Neural cell (in vitro differentiated cells): Measurements from ENCODE around the gene GCNA. TPM values are rescaled to one million over a fixed set of nuclear protein-coding genes. Genes with fewer than 3 reads are reported as not detected.
"Not testable (repeated sequence)": the region's sequence is repeated elsewhere in the genome, so short reads cannot be mapped to it uniquely, and the experiment has no call there.

Experiments used
- H2AFZ ChIP-seq: fragments of 200-600, 300-800 bp; sonication (generic), shearing (Covaris generic); 2 replicates; pipeline ENCODE4 v1.6.0; 2014; ENCODE audit warnings: low read depth, mild to moderate bottlenecking, antibody characterized with exemption, low read length, moderate library complexity
- H3F3A ChIP-seq: fragments of 200-600 bp; shearing (Covaris generic); 2 replicates; pipeline ENCODE4 v1.6.1; 2016; ENCODE audit warnings: mild to moderate bottlenecking, moderate library complexity, mixed read lengths, antibody characterized with exemption, low read length; ENCODE audit not compliant: insufficient read depth, poor library complexity, severe bottlenecking
- H3K27ac ChIP-seq: fragments of 200-600, 300-800 bp; sonication (generic), shearing (Covaris generic); 2 replicates; pipeline ENCODE4 v1.5.1; 2014; ENCODE audit warnings: mild to moderate bottlenecking, low read length, moderate library complexity
- H3K27me3 ChIP-seq: fragments of 300-800, 200-600 bp; sonication (generic), shearing (Covaris generic); 2 replicates; pipeline ENCODE4 v1.6.0; 2014; ENCODE audit warnings: mild to moderate bottlenecking, low read depth, low read length, moderate library complexity; ENCODE audit not compliant: insufficient read depth
- H3K36me3 ChIP-seq: fragments of 300-800, 200-600 bp; sonication (generic), shearing (Covaris generic); 2 replicates; pipeline ENCODE4 v1.5.1; 2014; ENCODE audit warnings: mild to moderate bottlenecking, antibody characterized with exemption, low read length, moderate library complexity; ENCODE audit not compliant: insufficient read depth
- H3K4me2 ChIP-seq: fragments of 300-800, 200-600 bp; sonication (generic), shearing (Covaris generic); 2 replicates; pipeline ENCODE4 v1.6.0; 2014; ENCODE audit warnings: mild to moderate bottlenecking, low read length
- H3K4me3 ChIP-seq: fragments of 300-800, 200-600 bp; sonication (generic), shearing (Covaris generic); 2 replicates; pipeline ENCODE4 v1.5.1; 2014; ENCODE audit warnings: mild to moderate bottlenecking, low read length, moderate library complexity
- H3K79me2 ChIP-seq: fragments of 200-600 bp; shearing (Covaris generic); replicated peaks from 2 replicates; pipeline ENCODE4 v1.6.0; 2014; ENCODE audit warnings: mild to moderate bottlenecking, low read length, moderate library complexity; ENCODE audit not compliant: insufficient read depth
- H3K9ac ChIP-seq: fragments of 300-800, 200-600 bp; sonication (generic), shearing (Covaris generic); 2 replicates; pipeline ENCODE4 v1.6.1; 2016; ENCODE audit warnings: mild to moderate bottlenecking, low read length, mixed read lengths
- H3K9me2 ChIP-seq: fragments of 200-600 bp; shearing (Covaris generic); 2 replicates; pipeline ENCODE4 v1.6.1; 2016; ENCODE audit warnings: mild to moderate bottlenecking, low read length, mixed read lengths; ENCODE audit not compliant: insufficient read depth
- H3K9me3 ChIP-seq: fragments of 200-600, 300-800 bp; sonication (generic), shearing (Covaris generic); 2 replicates; pipeline ENCODE4 v1.6.1; 2016; ENCODE audit warnings: mild to moderate bottlenecking, mixed run types, low read length, moderate library complexity, mixed read lengths
- H4K20me1 ChIP-seq: fragments of 200-600 bp; shearing (Covaris generic); 2 replicates; pipeline ENCODE4 v1.6.1; 2016; ENCODE audit warnings: mild to moderate bottlenecking, mixed run types; ENCODE audit not compliant: insufficient read depth
- CTCF ChIP-seq: fragments of 450-650 bp; IDR thresholded peaks from 2 replicates; pipeline ENCODE4 v1.5.1; 2014; ENCODE audit warnings: antibody characterized with exemption, mild to moderate bottlenecking, moderate library complexity; ENCODE audit not compliant: poor library complexity, severe bottlenecking
- EP300 ChIP-seq: fragments of 450-650 bp; conservative IDR thresholded peaks from 2 replicates; pipeline ENCODE4 v1.6.1; 2014; ENCODE audit warnings: antibody characterized with exemption, mild to moderate bottlenecking, moderate library complexity; ENCODE audit not compliant: poor library complexity, severe bottlenecking
- EZH2 ChIP-seq: fragments of 200-600, 300-800 bp; shearing (Covaris generic), sonication (generic); IDR thresholded peaks from 2 replicates; pipeline ENCODE4 v1.6.1; 2014; ENCODE audit warnings: antibody characterized with exemption, low read length, borderline replicate concordance, mild to moderate bottlenecking; ENCODE audit not compliant: insufficient read depth, poor library complexity, severe bottlenecking
- MXI1 ChIP-seq: fragments of 450-650 bp; conservative IDR thresholded peaks from 2 replicates; pipeline ENCODE4 v1.6.1; 2014; ENCODE audit warnings: antibody characterized with exemption, mild to moderate bottlenecking; ENCODE audit not compliant: poor library complexity, severe bottlenecking
- POLR2AphosphoS5 ChIP-seq: IDR thresholded peaks from 2 replicates; pipeline ENCODE4 v1.6.1; 2012
- RAD21 ChIP-seq: fragments of 450-650 bp; conservative IDR thresholded peaks from 2 replicates; pipeline ENCODE4 v1.6.1; 2014; ENCODE audit warnings: antibody characterized with exemption, mild to moderate bottlenecking, moderate library complexity
- REST ChIP-seq: IDR thresholded peaks from 2 replicates; pipeline ENCODE4 v1.6.1; 2012; ENCODE audit warnings: borderline replicate concordance
- SMC3 ChIP-seq: fragments of 450-650 bp; conservative IDR thresholded peaks from 2 replicates; pipeline ENCODE4 v1.6.1; 2014; ENCODE audit warnings: antibody characterized with exemption, mild to moderate bottlenecking, moderate library complexity; ENCODE audit not compliant: poor library complexity
- TAF1 ChIP-seq: IDR thresholded peaks from 2 replicates; pipeline ENCODE4 v1.6.1; 2012; ENCODE audit warnings: low read depth
- polyA plus RNA-seq: library from polyadenylated mRNA; depleted of rRNA; stranded (reverse); fragments of >200 nt; gene quantifications from 2 replicates; pipeline ENCODE4 v1.2.3, GENCODE V29; 2014

Gene GCNA
- polyA plus RNA-seq, 1 donor from 2014 or later, result 11.0 TPM

DNA sequence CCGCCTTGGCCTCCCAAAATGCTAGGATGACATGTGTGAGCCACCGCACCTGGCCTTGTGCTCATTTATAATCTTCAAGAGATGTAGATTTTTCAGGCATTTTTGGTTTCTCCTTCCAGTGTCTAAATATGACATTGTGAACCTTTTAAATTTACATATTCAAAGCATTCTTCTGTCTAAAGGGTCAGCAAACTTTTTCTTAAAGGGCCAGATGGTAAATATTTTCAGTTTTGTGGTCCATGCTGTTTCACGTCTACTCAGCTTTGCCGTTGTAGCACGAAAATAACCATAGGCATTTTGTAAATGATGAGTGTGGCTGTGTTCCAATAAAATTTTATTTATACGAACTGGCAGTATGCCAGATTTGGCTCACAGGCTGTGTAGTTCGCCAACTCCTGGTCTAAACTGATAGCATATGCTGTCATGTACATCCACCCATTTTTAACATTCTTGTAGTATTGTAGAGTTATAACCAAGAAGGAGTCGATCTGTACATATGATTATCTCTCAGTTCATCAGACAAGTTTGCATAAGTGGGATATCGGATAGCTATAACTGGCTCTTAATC, 12.7 kb upstream of the GCNA start:
- Histone ChIP-seq H3K27ac (no peak overlapping the region), H3K27me3 (no peaks in the 10 kb centered on the region), H3K9ac (no peak overlapping the region), H4K20me1 (no peaks in the 10 kb centered on the region), H3K4me3 (no peak overlapping the region), H3K79me2 (no peaks in the 10 kb centered on the region), H3K4me2 (no peak overlapping the region), H2AFZ (no peak overlapping the region), H3K9me3 (no peaks in the 10 kb centered on the region), H3F3A (no peaks in the 10 kb centered on the region), H3K36me3 (no peaks in the 10 kb centered on the region), H3K9me2 (no peaks in the 10 kb centered on the region)
- TF ChIP-seq POLR2AphosphoS5 (no peak), CTCF (no peak), EP300 (no peak), REST (no peak), MXI1 (no peak), EZH2 (no peak), SMC3 (no peak), RAD21 (no peak), TAF1 (no peak)

- not testable (repeated sequence) for H2AFZ ChIP-seq
Observed at GRCh38 chrX:71571390-71571789, 6.8 kb upstream of the GCNA start.

GRCh38 chrX:71573590-71573989, 4.6 kb upstream of the GCNA start:
- H3K27me3 ChIP-seq, result no peaks in the 10 kb centered on the region
- no peak overlapping the region for H3K27ac ChIP-seq
- H3K36me3 ChIP-seq, result no peaks in the 10 kb centered on the region
- no peaks in the 10 kb centered on the region for H3K9me3 ChIP-seq
- TF ChIP-seq EZH2, result no peak
- TF ChIP-seq POLR2AphosphoS5, result no peak
- no peak for TF ChIP-seq EP300
- no peak for TF ChIP-seq SMC3
- TF ChIP-seq CTCF, result no peak
- TF ChIP-seq RAD21, result no peak
- TF ChIP-seq MXI1, result no peak
- no peak for TF ChIP-seq REST
- TF ChIP-seq TAF1, result no peak
- H3F3A ChIP-seq, result no peaks in the 10 kb centered on the region
- no peak overlapping the region for H3K9ac ChIP-seq
- H3K4me2 ChIP-seq, result no peak overlapping the region
- no peaks in the 10 kb centered on the region for H3K79me2 ChIP-seq
- H3K9me2 ChIP-seq, result no peaks in the 10 kb centered on the region
- H4K20me1 ChIP-seq, result no peaks in the 10 kb centered on the region
- no peak overlapping the region for H3K4me3 ChIP-seq
- H2AFZ ChIP-seq, result no peak overlapping the region

More at GRCh38 chrX:71571390-71571789, 6.8 kb upstream of the GCNA start:
- not testable (repeated sequence) for H3K9ac ChIP-seq, H4K20me1 ChIP-seq, H3F3A ChIP-seq, H3K4me3 ChIP-seq, H3K27me3 ChIP-seq, H3K4me2 ChIP-seq, H3K9me2 ChIP-seq, H3K9me3 ChIP-seq, H3K36me3 ChIP-seq, H3K79me2 ChIP-seq, H3K27ac ChIP-seq
